Measurements from ENCODE around the gene NDUFB8.

NDUFB8 gene

GRCh38 chr10:100535715-100536353, 6.2 kb upstream of the NDUFB8 start, which contains the start of gene HIF1AN:
HIF1AN (plus strand) TSS chr10:100535943; CDS start chr10:100535959, 16 bp downstream.
- peak; percentile 94 to 98 for DNase-seq

- DNase-seq: no peak
Measured at GRCh38 chr10:100535338-100535714, 5.7 kb upstream of the NDUFB8 start.

GRCh38 chr10:100534726-100535125, 5.1 kb upstream of the NDUFB8 start:
- DNase-seq: no peak

GRCh38 chr10:100531761-100532160, 2.1 kb upstream of the NDUFB8 start:
- DNase-seq: no peak

- peak in 1 of 2 donors; percentile 10 for DNase-seq
Measured at GRCh38 chr10:100528921-100529474, 673 bp downstream of the NDUFB8 start.

GRCh38 chr10:100528123-100528886, 1.4 kb downstream of the NDUFB8 start:
- DNase-seq: peak in 1 of 2 donors; percentile 18

GRCh38 chr10:100524638-100525037, 5.0 kb downstream of the NDUFB8 start:
- DNase-seq: no peak

GRCh38 chr10:100524206-100524605, 5.5 kb downstream of the NDUFB8 start:
- DNase-seq: no peak

GRCh38 chr10:100522945-100523344, 6.7 kb downstream of the NDUFB8 start:
- no peak for DNase-seq

GRCh38 chr10:100522107-100522801, 7.4 kb downstream of the NDUFB8 start:
- DNase-seq: no peak

- DNase-seq: no peak
Measured at GRCh38 chr10:100520811-100521210, 8.9 kb downstream of the NDUFB8 start.

GRCh38 chr10:100519311-100520051, 10.2 kb downstream of the NDUFB8 start, which contains the start of gene SEC31B:
SEC31B (minus strand) TSS chr10:100519861; CDS start chr10:100516952, 2,909 bp downstream.
- DNase-seq: no peak

- DNase-seq: peak; percentile 30 to 88
Measured at GRCh38 chr10:100518761-100519241, 10.9 kb downstream of the NDUFB8 start.

GRCh38 chr10:100516847-100517246, 12.8 kb downstream of the NDUFB8 start:
- DNase-seq: no peak

- DNase-seq: no peak
Measured at GRCh38 chr10:100515612-100516011, 14.1 kb downstream of the NDUFB8 start.

- no peak for DNase-seq
Measured at GRCh38 chr10:100510533-100511308, 18.9 kb downstream of the NDUFB8 start.

- DNase-seq: no peak
Measured at GRCh38 chr10:100509241-100509840, 20.3 kb downstream of the NDUFB8 start.

- DNase-seq: peak; percentile 40 to 74
Measured at GRCh38 chr10:100508691-100509150, 20.9 kb downstream of the NDUFB8 start.

GRCh38 chr10:100508266-100508665, 21.4 kb downstream of the NDUFB8 start:
- no peak for DNase-seq

GRCh38 chr10:100507357-100507732, 22.3 kb downstream of the NDUFB8 start:
- DNase-seq: no peak
